Measurements from ENCODE around the gene TMC3. TPM values are rescaled to one million over a fixed set of nuclear protein-coding genes. Genes with fewer than 3 reads are reported as not detected.

The TMC3 gene
- total RNA-seq, 1 experiment from 2014 or later, result not detected

DNA sequence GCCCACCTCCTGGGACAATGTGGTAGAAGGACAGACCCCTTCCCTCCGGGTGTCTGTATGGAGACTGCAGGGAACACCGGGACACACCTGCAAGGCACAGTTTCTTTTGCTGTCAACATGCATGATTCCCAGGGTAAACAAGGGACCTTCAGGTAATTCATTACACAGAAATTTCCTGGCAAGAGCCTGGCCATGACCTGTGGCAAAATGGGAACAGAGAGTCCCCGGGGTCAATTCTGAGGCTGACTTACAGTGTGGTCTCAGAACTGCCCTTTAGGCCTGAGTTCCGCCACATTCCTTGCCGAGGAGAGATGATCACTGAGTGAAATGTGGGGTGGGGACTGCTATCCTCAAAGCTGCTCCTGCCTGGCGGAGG lies 56.4 kb downstream of the TMC3 start:
- Histone ChIP-seq H3K27me3 (replicated peaks; ENCODE audit: control insufficient read depth, insufficient read depth, low read length) (no peaks in the 10 kb centered on the region), H3K4me3 (ENCODE audit: low read depth, low read length) (no peak overlapping the region), H3K36me3 (ENCODE audit: control insufficient read depth, insufficient read depth, low read length) (no peaks in the 10 kb centered on the region), H3K9me3 (no peaks in the 10 kb centered on the region), H3K4me1 (peaks cover 6% of the 10 kb centered on the region)
- CTCF ChIA-PET, result no interaction called here
- TF ChIP-seq, protein P1, sequence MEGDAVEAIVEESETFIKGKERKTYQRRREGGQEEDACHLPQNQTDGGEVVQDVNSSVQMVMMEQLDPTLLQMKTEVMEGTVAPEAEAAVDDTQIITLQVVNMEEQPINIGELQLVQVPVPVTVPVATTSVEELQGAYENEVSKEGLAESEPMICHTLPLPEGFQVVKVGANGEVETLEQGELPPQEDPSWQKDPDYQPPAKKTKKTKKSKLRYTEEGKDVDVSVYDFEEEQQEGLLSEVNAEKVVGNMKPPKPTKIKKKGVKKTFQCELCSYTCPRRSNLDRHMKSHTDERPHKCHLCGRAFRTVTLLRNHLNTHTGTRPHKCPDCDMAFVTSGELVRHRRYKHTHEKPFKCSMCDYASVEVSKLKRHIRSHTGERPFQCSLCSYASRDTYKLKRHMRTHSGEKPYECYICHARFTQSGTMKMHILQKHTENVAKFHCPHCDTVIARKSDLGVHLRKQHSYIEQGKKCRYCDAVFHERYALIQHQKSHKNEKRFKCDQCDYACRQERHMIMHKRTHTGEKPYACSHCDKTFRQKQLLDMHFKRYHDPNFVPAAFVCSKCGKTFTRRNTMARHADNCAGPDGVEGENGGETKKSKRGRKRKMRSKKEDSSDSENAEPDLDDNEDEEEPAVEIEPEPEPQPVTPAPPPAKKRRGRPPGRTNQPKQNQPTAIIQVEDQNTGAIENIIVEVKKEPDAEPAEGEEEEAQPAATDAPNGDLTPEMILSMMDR (IDR thresholded peaks at IDR 0.05; ENCODE audit: insufficient read depth in 1 of 2, low read depth in 1 of 2, low read length in 1 of 2, severe bottlenecking in 1 of 2, unreplicated experiment in 1 of 2), result no peak
- Mint-ChIP-seq H3K4me3 (ENCODE audit: unreplicated experiment) (no peak overlapping the region), H3K27ac (ENCODE audit: unreplicated experiment) (no peak overlapping the region), H3K27me3 (ENCODE audit: insufficient read depth, unreplicated experiment) (no peaks in the 10 kb centered on the region), H3K4me1 (ENCODE audit: low read depth, unreplicated experiment) (no peaks in the 10 kb centered on the region), H3K36me3 (ENCODE audit: insufficient read depth, unreplicated experiment) (no peaks in the 10 kb centered on the region), H3K9me3 (ENCODE audit: unreplicated experiment) (no peaks in the 10 kb centered on the region)
- BruUV-seq (replicated peaks), result no TSS peak
- DNase-seq, result no peak
- intact Hi-C loops (cut with micrococcal nuclease; ENCODE audit: unreplicated experiment), result no loop called here
- POLR2A ChIA-PET, result no interaction called here

DNA sequence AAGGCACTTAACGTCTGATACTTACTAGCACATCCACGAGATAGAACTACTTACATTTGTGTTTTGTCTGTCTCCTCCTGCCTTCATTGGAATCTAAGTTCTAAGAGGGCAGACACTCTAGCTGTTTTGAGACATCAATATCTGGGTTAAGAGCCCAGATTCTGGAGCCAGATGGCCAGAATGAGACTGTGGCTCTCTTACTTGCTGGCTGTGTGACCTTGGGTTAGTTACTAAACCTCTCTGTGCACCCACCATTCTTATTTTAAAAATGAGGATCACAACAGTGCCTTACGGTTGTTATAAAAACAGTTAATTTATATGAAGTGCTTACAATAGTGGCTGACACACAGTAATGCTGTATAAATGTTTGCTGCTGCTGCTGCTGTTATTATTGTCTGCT lies 57.7 kb downstream of the TMC3 start:
- H3K36me3 ChIP-seq (ENCODE audit: control insufficient read depth, insufficient read depth, low read length), result no peaks in the 10 kb centered on the region
- Mint-ChIP-seq H3K36me3 (ENCODE audit: insufficient read depth, unreplicated experiment) (no peaks in the 10 kb centered on the region), H3K9me3 (ENCODE audit: unreplicated experiment) (no peaks in the 10 kb centered on the region), H3K27me3 (ENCODE audit: insufficient read depth, unreplicated experiment) (no peaks in the 10 kb centered on the region), H3K27ac (ENCODE audit: unreplicated experiment) (no peak overlapping the region), H3K4me3 (ENCODE audit: unreplicated experiment) (no peak overlapping the region), H3K4me1 (ENCODE audit: low read depth, unreplicated experiment) (no peaks in the 10 kb centered on the region)
- H3K4me1 ChIP-seq, result no peaks in the 10 kb centered on the region
- intact Hi-C loops (cut with micrococcal nuclease; ENCODE audit: unreplicated experiment), result no loop called here
- TF ChIP-seq, protein P1 (IDR thresholded peaks at IDR 0.05; ENCODE audit: insufficient read depth in 1 of 2, low read depth in 1 of 2, low read length in 1 of 2, severe bottlenecking in 1 of 2, unreplicated experiment in 1 of 2), result no peak
- CTCF ChIA-PET, result no interaction called here
- no peaks in the 10 kb centered on the region for H3K27me3 ChIP-seq (replicated peaks; ENCODE audit: control insufficient read depth, insufficient read depth, low read length)
- POLR2A ChIA-PET, result no interaction called here
- DNase-seq, result no peak
- H3K9me3 ChIP-seq, result no peaks in the 10 kb centered on the region
- no TSS peak for BruUV-seq (replicated peaks)
- no peak overlapping the region for H3K4me3 ChIP-seq (ENCODE audit: low read depth, low read length)

DNA sequence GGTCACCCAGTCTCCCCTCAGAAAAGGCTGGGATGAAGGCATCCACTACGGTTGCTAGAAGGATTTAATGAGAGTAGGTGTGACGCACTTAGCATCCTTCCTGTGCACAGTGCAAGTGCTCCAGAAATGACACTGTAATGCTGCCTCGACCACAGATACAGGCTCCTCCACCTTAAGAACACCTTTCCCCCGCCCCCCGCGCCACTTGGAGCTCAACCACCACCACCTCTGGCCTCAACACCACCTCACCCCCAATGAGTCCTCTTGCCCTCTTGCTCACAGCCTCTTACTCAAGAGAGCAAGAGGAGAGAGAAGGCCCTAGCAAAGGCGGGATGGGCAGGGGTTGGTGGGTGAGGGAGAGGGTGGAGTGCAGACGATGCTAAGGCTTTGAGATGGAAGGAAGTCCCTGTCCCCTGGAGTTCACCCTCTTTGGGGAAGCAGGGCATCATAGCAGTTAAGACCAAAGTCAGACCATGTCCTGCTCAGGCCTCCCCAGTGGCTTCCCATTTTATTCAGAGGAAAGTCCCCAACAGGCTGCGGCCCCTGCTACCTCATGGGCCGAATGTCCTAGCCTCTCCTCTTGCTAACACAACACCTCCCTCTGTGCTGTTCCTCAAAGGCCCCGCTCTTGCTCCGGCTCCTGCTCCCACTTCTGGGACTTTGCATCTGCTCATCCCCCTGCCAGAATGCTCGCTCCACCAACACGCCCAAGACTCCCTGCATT lies 58.4 kb downstream of the TMC3 start:
- POLR2A ChIA-PET, result no interaction called here

More for the DNA sequence above, 58.4 kb downstream of the TMC3 start:
- DNase-seq, result no peak
- H3K36me3 Mint-ChIP-seq (ENCODE audit: insufficient read depth, unreplicated experiment), result no peaks in the 10 kb centered on the region
- intact Hi-C loops (cut with micrococcal nuclease; ENCODE audit: unreplicated experiment), result no loop called here
- Histone ChIP-seq H3K9me3 (no peaks in the 10 kb centered on the region), H3K4me1 (no peaks in the 10 kb centered on the region), H3K36me3 (ENCODE audit: control insufficient read depth, insufficient read depth, low read length) (no peaks in the 10 kb centered on the region), H3K4me3 (ENCODE audit: low read depth, low read length) (no peak overlapping the region), H3K27me3 (replicated peaks; ENCODE audit: control insufficient read depth, insufficient read depth, low read length) (no peaks in the 10 kb centered on the region)
- no peak overlapping the region for H3K4me3 Mint-ChIP-seq (ENCODE audit: unreplicated experiment)
- H3K9me3 Mint-ChIP-seq (ENCODE audit: unreplicated experiment), result no peaks in the 10 kb centered on the region
- H3K27me3 Mint-ChIP-seq (ENCODE audit: insufficient read depth, unreplicated experiment), result no peaks in the 10 kb centered on the region
- CTCF ChIA-PET, result no interaction called here
- BruUV-seq (replicated peaks), result no TSS peak
- no peaks in the 10 kb centered on the region for H3K4me1 Mint-ChIP-seq (ENCODE audit: low read depth, unreplicated experiment)
- TF ChIP-seq, protein P1 (IDR thresholded peaks at IDR 0.05; ENCODE audit: insufficient read depth in 1 of 2, low read depth in 1 of 2, low read length in 1 of 2, severe bottlenecking in 1 of 2, unreplicated experiment in 1 of 2), result no peak
- no peak overlapping the region for H3K27ac Mint-ChIP-seq (ENCODE audit: unreplicated experiment)
